Endothelial cell of umbilical vein (primary cell): ENCODE results near the gene CLDN6.

Experiments used
- FOS ChIP-seq: IDR thresholded peaks from 2 replicates; pipeline ENCODE4 v1.6.1; 2011; ENCODE audit warnings: mild to moderate bottlenecking, low read length, moderate library complexity, borderline replicate concordance; ENCODE audit not compliant: insufficient read depth
- JUN ChIP-seq: IDR thresholded peaks from 2 replicates; pipeline ENCODE4 v1.6.1; 2011; ENCODE audit warnings: borderline replicate concordance, low read depth; ENCODE audit not compliant: insufficient read length, insufficient read depth
- POLR2A ChIP-seq: IDR thresholded peaks from 2 replicates; pipeline ENCODE4 v1.6.1; 2012; ENCODE audit warnings: low read depth, mild to moderate bottlenecking, control low read depth, low read length
- TF ChIP-seq, protein P1 (sequence below), 2 donors: IDR thresholded peaks; 1 replicate in 1 of 2; 2 replicates in 1 of 2; pipeline ENCODE4 v1.5.1; 2011; ENCODE audit warnings: low read length in 2 of 2, mild to moderate bottlenecking in 2 of 2, moderate library complexity in 2 of 2, control low read depth in 1 of 2, inconsistent platforms in 1 of 2, low read depth in 1 of 2; ENCODE audit not compliant: insufficient read depth in 1 of 2; ENCODE audit errors: extremely low read depth in 1 of 2

DNA sequence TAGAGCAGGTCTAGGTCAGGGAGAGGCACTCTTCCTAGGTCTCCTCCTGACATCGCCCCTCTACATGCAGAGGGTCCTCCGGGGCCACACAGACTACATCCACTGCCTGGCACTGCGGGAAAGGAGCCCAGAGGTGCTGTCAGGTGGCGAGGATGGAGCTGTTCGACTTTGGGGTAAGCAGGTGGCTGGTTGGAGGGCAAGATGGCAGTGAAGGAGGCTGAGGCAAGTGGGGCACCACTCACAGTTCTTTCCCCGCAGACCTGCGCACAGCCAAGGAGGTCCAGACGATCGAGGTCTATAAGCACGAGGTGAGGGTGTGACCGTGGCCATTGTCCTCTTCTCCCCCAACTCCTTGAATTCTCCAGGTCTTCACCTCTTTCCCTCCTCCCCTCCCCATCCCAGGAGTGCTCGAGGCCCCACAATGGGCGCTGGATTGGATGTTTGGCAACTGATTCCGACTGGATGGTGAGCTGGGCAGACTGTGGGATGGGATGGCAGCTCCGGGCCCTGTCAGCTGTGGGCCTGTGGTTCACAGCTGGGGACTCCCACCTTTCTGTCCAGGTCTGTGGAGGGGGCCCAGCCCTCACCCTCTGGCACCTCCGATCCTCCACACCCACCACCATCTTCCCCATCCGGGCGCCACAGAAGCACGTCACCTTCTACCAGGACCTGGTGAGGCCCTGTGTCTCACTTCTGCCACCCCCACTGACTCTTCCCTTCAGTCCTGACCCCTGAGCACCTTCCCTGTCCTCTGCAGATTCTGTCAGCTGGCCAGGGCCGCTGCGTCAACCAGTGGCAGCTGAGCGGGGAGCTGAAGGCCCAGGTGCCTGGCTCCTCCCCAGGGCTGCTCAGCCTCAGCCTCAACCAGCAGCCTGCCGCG, 8.9 kb upstream of the CLDN6 start:
- TF ChIP-seq JUN (no peak), POLR2A (no peak), FOS (no peak)
- TF ChIP-seq, protein P1, sequence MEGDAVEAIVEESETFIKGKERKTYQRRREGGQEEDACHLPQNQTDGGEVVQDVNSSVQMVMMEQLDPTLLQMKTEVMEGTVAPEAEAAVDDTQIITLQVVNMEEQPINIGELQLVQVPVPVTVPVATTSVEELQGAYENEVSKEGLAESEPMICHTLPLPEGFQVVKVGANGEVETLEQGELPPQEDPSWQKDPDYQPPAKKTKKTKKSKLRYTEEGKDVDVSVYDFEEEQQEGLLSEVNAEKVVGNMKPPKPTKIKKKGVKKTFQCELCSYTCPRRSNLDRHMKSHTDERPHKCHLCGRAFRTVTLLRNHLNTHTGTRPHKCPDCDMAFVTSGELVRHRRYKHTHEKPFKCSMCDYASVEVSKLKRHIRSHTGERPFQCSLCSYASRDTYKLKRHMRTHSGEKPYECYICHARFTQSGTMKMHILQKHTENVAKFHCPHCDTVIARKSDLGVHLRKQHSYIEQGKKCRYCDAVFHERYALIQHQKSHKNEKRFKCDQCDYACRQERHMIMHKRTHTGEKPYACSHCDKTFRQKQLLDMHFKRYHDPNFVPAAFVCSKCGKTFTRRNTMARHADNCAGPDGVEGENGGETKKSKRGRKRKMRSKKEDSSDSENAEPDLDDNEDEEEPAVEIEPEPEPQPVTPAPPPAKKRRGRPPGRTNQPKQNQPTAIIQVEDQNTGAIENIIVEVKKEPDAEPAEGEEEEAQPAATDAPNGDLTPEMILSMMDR (IDR thresholded peaks at IDR 0.05; ENCODE audit: extremely low read depth in 1 of 2, insufficient read depth in 1 of 2, low read depth in 1 of 2, low read length in 2 of 2), result no peak
